Measurements from ENCODE around the gene TEKT5.
"Not testable (repeated sequence)": the region's sequence is repeated elsewhere in the genome, so short reads cannot be mapped to it uniquely, and the experiment has no call there.

TEKT5 gene

GRCh38 chr16:10694830-10695229 is at the start of gene TEKT5:
TSS of gene TEKT5 (minus strand) at chr16:10694930. CDS start at chr16:10694873, 57 bp downstream.
- no peak for ATAC-seq

- ATAC-seq: peak; percentile 90 to 93
Measured at GRCh38 chr16:10743610-10744369, 49.1 kb upstream of the TEKT5 start, which contains the start of gene NUBP1. TSS of gene NUBP1 (plus strand) at chr16:10743842. CDS start at chr16:10743864, 22 bp downstream.

- no peak for ATAC-seq
Measured at GRCh38 chr16:10743227-10743609, 48.5 kb upstream of the TEKT5 start.

- no peak for ATAC-seq
Measured at GRCh38 chr16:10741844-10742243, 47.1 kb upstream of the TEKT5 start.

- not testable (repeated sequence) for ATAC-seq
Measured at GRCh38 chr16:10741249-10741648, 46.5 kb upstream of the TEKT5 start.

- ATAC-seq: no peak
Measured at GRCh38 chr16:10740845-10741208, 46.1 kb upstream of the TEKT5 start.

GRCh38 chr16:10740000-10740844 is 45.5 kb upstream of the TEKT5 start:
- ATAC-seq: no peak

- ATAC-seq: peak; percentile 56 to 68
Measured at GRCh38 chr16:10738231-10739077, 43.7 kb upstream of the TEKT5 start.

- peak; percentile 48 for ATAC-seq
Measured at GRCh38 chr16:10737068-10737625, 42.4 kb upstream of the TEKT5 start.

GRCh38 chr16:10731790-10732189 is 37.1 kb upstream of the TEKT5 start:
- ATAC-seq: no peak

- ATAC-seq: no peak
Measured at GRCh38 chr16:10729104-10730048, 34.6 kb upstream of the TEKT5 start.

GRCh38 chr16:10728003-10728887 is 33.5 kb upstream of the TEKT5 start:
- ATAC-seq: no peak

GRCh38 chr16:10708969-10709368 is 14.2 kb upstream of the TEKT5 start:
- no peak for ATAC-seq

- no peak for ATAC-seq
Measured at GRCh38 chr16:10699756-10700155, 5.0 kb upstream of the TEKT5 start.

- ATAC-seq: no peak
Measured at GRCh38 chr16:10694306-10694705, 424 bp downstream of the TEKT5 start.

- no peak for ATAC-seq
Measured at GRCh38 chr16:10693889-10694288, 841 bp downstream of the TEKT5 start.

GRCh38 chr16:10692470-10692869 is 2.3 kb downstream of the TEKT5 start:
- ATAC-seq: no peak

- ATAC-seq: no peak
Measured at GRCh38 chr16:10688726-10689125, 6.0 kb downstream of the TEKT5 start.

- ATAC-seq: no peak
Measured at GRCh38 chr16:10688291-10688690, 6.4 kb downstream of the TEKT5 start.

GRCh38 chr16:10685709-10686108 is 9.0 kb downstream of the TEKT5 start:
- ATAC-seq: no peak

Data from activated CD4-positive, CD25-positive, alpha-beta regulatory T cell treated with anti-CD3 and anti-CD28 coated beads, Interleukin-2, amount 50 U/mL, for 24 hours (primary cell).